Upper lobe of left lung (tissue), 6 donors: ENCODE measurements around the gene ITGAE. TPM values are rescaled to one million over a fixed set of nuclear protein-coding genes. Genes with fewer than 3 reads are reported as not detected.

Source experiments
- ATAC-seq, 2 donors: fragments of 200-7000 bp; cut with Tn5 transposase; one replicate each; pipeline ENCODE4 v1.9.1; 2022; ENCODE audit warnings: mild to moderate bottlenecking in 2 of 2, moderate library complexity in 2 of 2; ENCODE audit not compliant: low FRiP score in 2 of 2
- DNase-seq, 2 donors: peaks; one replicate each; pipeline ENCODE4 v3.0.0-alpha.2; 2019 to 2020
- H3K27ac ChIP-seq, 4 donors: fragments of 200-600 bp; sonication (generic); one replicate each; pipeline ENCODE4 v1.5.1; 2016 to 2019
- H3K27me3 ChIP-seq, 4 donors: fragments of 200-600 bp; sonication (generic); one replicate each; pipeline ENCODE4 v1.5.1; 2017 to 2019
- H3K36me3 ChIP-seq, 4 donors: fragments of 200-600 bp; sonication (generic); one replicate each; pipeline ENCODE4 v1.5.1; 2016 to 2019
- H3K4me1 ChIP-seq, 4 donors: fragments of 200-600 bp; sonication (generic); one replicate each; pipeline ENCODE4 v1.5.1; 2018 to 2019
- H3K4me3 ChIP-seq, 4 donors: fragments of 200-600 bp; sonication (generic); one replicate each; pipeline ENCODE4 v1.5.1; 2017 to 2019; ENCODE audit warnings: mild to moderate bottlenecking in 2 of 4, moderate library complexity in 1 of 4
- H3K9me3 ChIP-seq, 4 donors: fragments of 200-600 bp; sonication (generic); one replicate each; pipeline ENCODE4 v1.5.1; 2018 to 2019
- CTCF ChIP-seq, 6 experiments: fragments of 450-650 bp in 4 of 6; fragments of 200-600 bp in 2 of 6; sonication (generic) in 2 of 6; IDR thresholded peaks; one replicate each; pipeline ENCODE4 v1.5.1; 2016 to 2019; ENCODE audit warnings: antibody characterized with exemption in 6 of 6
- EP300 ChIP-seq, 4 donors: sonication (generic); formaldehyde crosslinking; IDR thresholded peaks; one replicate each; pipeline ENCODE4 v1.5.1; 2017; ENCODE audit warnings: antibody characterized with exemption in 4 of 4, control low read depth in 2 of 4
- POLR2A ChIP-seq, 4 donors: fragments of 450-650 bp; IDR thresholded peaks; one replicate each; pipeline ENCODE4 v1.5.1; 2016 to 2017; ENCODE audit warnings: antibody characterized with exemption in 4 of 4, mild to moderate bottlenecking in 2 of 4
- POLR2AphosphoS5 ChIP-seq, 2 donors: sonication (generic); formaldehyde crosslinking; IDR thresholded peaks; one replicate each; pipeline ENCODE4 v1.5.1; 2017; ENCODE audit warnings: antibody characterized with exemption in 2 of 2
- WGBS, 2 donors: methylation state at CpG; one replicate each; pipeline ENCODE4 v1.1.5; 2017 to 2018; 5-methylcytosine and 5-hydroxymethylcytosine counted together
- total RNA-seq, 6 donors: library from RNA; depleted of rRNA in 4 of 6; stranded (reverse); fragments of >200 nt in 4 of 6; gene quantifications; one replicate each; pipeline versions ENCODE4 v1.1.0 to v1.2.1, GENCODE V29; 2016 to 2021
- donor health status: DM: no; HTN: no; CAD: no; lungs with moderate emphysema.
- donor health status: DM: no; HTN: yes; CAD: no; lungs with severe emphysema.

ITGAE gene
- total RNA-seq, 6 donors from 2014 or later = 17.2 to 36.0 (median 26.4) TPM

GRCh38 chr17:3699951-3700350 lies 101.0 kb downstream of the ITGAE start:
- Histone ChIP-seq H3K27ac (no peak overlapping the region), H3K4me3 (no peak overlapping the region), H3K36me3 (no peaks in the 10 kb centered on the region), H3K4me1 (peaks cover 13 to 21% (median 17%) of the 10 kb centered on the region in 4 donors), H3K27me3 (peaks cover 0 to 16% (median 7%) of the 10 kb centered on the region in 4 donors), H3K9me3 (peaks cover 0 to 10% (median 5%) of the 10 kb centered on the region in 4 donors)
- ATAC-seq (no peak), DNase-seq (no peak)
- 90 to 93% methylated on average over 4 of the region's 4 CpGs for WGBS, 2 donors
- TF ChIP-seq EP300 (IDR thresholded peaks at IDR 0.05) = no peak
- TF ChIP-seq POLR2AphosphoS5 (IDR thresholded peaks at IDR 0.05) = no peak
- TF ChIP-seq CTCF (IDR thresholded peaks at IDR 0.05) = no peak
- TF ChIP-seq POLR2A (IDR thresholded peaks at IDR 0.05) = no peak

GRCh38 chr17:3698139-3698538 lies 102.8 kb downstream of the ITGAE start:
- peaks cover 15 to 22% (median 18%) of the 10 kb centered on the region in 4 donors for H3K4me1 ChIP-seq
- 86 to 92% methylated on average over 4 of the region's 4 CpGs for WGBS, 2 donors
- DNase-seq (no peak), ATAC-seq (no peak)
- H3K27ac ChIP-seq = no peak overlapping the region
- TF ChIP-seq EP300 (IDR thresholded peaks at IDR 0.05) (no peak), CTCF (IDR thresholded peaks at IDR 0.05) (no peak), POLR2A (IDR thresholded peaks at IDR 0.05) (no peak), POLR2AphosphoS5 (IDR thresholded peaks at IDR 0.05) (no peak)
- H3K4me3 ChIP-seq = no peak overlapping the region
- no peaks in the 10 kb centered on the region for H3K36me3 ChIP-seq
- H3K27me3 ChIP-seq = peaks cover 0 to 20% (median 7%) of the 10 kb centered on the region in 4 donors
- peaks cover 0 to 10% (median 5%) of the 10 kb centered on the region in 4 donors for H3K9me3 ChIP-seq

- H3K27ac ChIP-seq = no peak overlapping the region
- ATAC-seq (no peak), DNase-seq (no peak)
- peaks cover 15 to 22% (median 18%) of the 10 kb centered on the region in 4 donors for H3K4me1 ChIP-seq
- H3K4me3 ChIP-seq = no peak overlapping the region
- H3K36me3 ChIP-seq = no peaks in the 10 kb centered on the region
- WGBS, 2 donors = 51 to 55% methylated on average over 12 of the region's 12 CpGs
- TF ChIP-seq POLR2AphosphoS5 (IDR thresholded peaks at IDR 0.05) = no peak
- TF ChIP-seq CTCF (IDR thresholded peaks at IDR 0.05) = no peak
- no peak for TF ChIP-seq EP300 (IDR thresholded peaks at IDR 0.05)
- no peak for TF ChIP-seq POLR2A (IDR thresholded peaks at IDR 0.05)
- peaks cover 0 to 10% (median 5%) of the 10 kb centered on the region in 4 donors for H3K9me3 ChIP-seq
- peaks cover 0 to 20% (median 7%) of the 10 kb centered on the region in 4 donors for H3K27me3 ChIP-seq
Observed at GRCh38 chr17:3697103-3697476, 103.9 kb downstream of the ITGAE start.

- Histone ChIP-seq H3K4me3 (peak within 1 kb of the TSS in 3 of 4 donors; percentile 42 to 59 (median 54)), H3K9me3 (peaks cover 0 to 10% (median 5%) of the 10 kb centered on the region in 4 donors), H3K27ac (peak within 1 kb of the TSS in 1 of 4 donors; percentile 35), H3K4me1 (peaks cover 15 to 22% (median 18%) of the 10 kb centered on the region in 4 donors), H3K27me3 (peaks cover 0 to 20% (median 7%) of the 10 kb centered on the region in 4 donors), H3K36me3 (no peaks in the 10 kb centered on the region)
- TF ChIP-seq POLR2A (IDR thresholded peaks at IDR 0.05) (no peak), POLR2AphosphoS5 (IDR thresholded peaks at IDR 0.05) (no peak), EP300 (IDR thresholded peaks at IDR 0.05) (no peak)
- 1% methylated on average over 34 to 42 of the region's 65 CpGs for WGBS, 2 donors
- DNase-seq (peak; percentile 29 to 92), ATAC-seq (peak in 1 of 2 donors; percentile 56)
Observed at GRCh38 chr17:3695723-3696411, 105.1 kb downstream of the ITGAE start, which contains the start of gene P2RX5. Gene P2RX5 (minus strand): TSS chr17:3696155. CDS start chr17:3696005, 150 bp downstream.

- H3K4me3 ChIP-seq = peak overlapping the region in 3 of 4 donors; percentile 42 to 59 (median 54)
- TF ChIP-seq EP300 (IDR thresholded peaks at IDR 0.05) = no peak
- ATAC-seq (peak in 1 of 2 donors; percentile 16), DNase-seq (peak in 1 of 2 donors; percentile 63)
- WGBS, 2 donors = 0 to 23% methylated on average over 1 to 15 of the region's 17 CpGs
- H3K4me1 ChIP-seq = peaks cover 15 to 22% (median 18%) of the 10 kb centered on the region in 4 donors
- peaks cover 0 to 20% (median 7%) of the 10 kb centered on the region in 4 donors for H3K27me3 ChIP-seq
- H3K36me3 ChIP-seq = no peaks in the 10 kb centered on the region
- H3K9me3 ChIP-seq = peaks cover 0 to 10% (median 5%) of the 10 kb centered on the region in 4 donors
- peak overlapping the region in 1 of 4 donors; percentile 35 for H3K27ac ChIP-seq
Observed at GRCh38 chr17:3695129-3695722, 105.8 kb downstream of the ITGAE start.
